ENCODE results near the gene ZNF579. TPM values are rescaled to one million over a fixed set of nuclear protein-coding genes. Genes with fewer than 3 reads are reported as not detected.

Gene ZNF579
- total and polyA plus RNA-seq, 10 of the 15 experiments (the other 5 are each of a cell fraction or from before 2014, with no cell fraction given), result 0.11 to 11.7 (median 1.5) TPM

GRCh38 chr19:55567708-55568328, 12.8 kb downstream of the ZNF579 start:
- Histone ChIP-seq H3K4me2 (ENCODE audit: control insufficient read depth, insufficient read depth) (no peak overlapping the region), H3K79me2 (ENCODE audit: control insufficient read depth, insufficient read depth, low read length) (no peaks in the 10 kb centered on the region), H3K36me3 (ENCODE audit: control insufficient read depth in 2 of 2, insufficient read depth in 2 of 2, low read length in 1 of 2) (no peaks in the 10 kb centered on the region), H3K4me1 (ENCODE audit: control insufficient read depth, insufficient read depth, low read length) (no peaks in the 10 kb centered on the region), H3K9me3 (replicated peaks; ENCODE audit: control insufficient read depth, insufficient read depth, low read length) (no peaks in the 10 kb centered on the region), H3K27me3 (replicated peaks in 1 of 2; ENCODE audit: control insufficient read depth in 2 of 2, insufficient read depth in 2 of 2, low read length in 1 of 2) (no peaks in the 10 kb centered on the region), H3K4me3 (no peak overlapping the region), H2AFZ (ENCODE audit: control insufficient read depth, low read depth, low read length) (no peak overlapping the region), H3K9ac (ENCODE audit: control insufficient read depth, insufficient read depth, low read length) (no peak overlapping the region), H4K20me1 (ENCODE audit: control insufficient read depth, insufficient read depth) (no peaks in the 10 kb centered on the region), H3K27ac (ENCODE audit: control insufficient read depth, insufficient read depth) (no peak overlapping the region)
- no peak for TF ChIP-seq BMI1 (IDR thresholded peaks at IDR 0.05; ENCODE audit: borderline replicate concordance)
- TF ChIP-seq HDAC6 (IDR thresholded peaks at IDR 0.05; ENCODE audit: unreplicated experiment), result no peak
- TF ChIP-seq ZNF592 (IDR thresholded peaks at IDR 0.05), result no peak
- CTCF ChIA-PET, result no interaction called here
- POLR2A ChIA-PET, result no interaction called here
- no peak for FAIRE-seq
- SMC1A ChIA-PET (ENCODE audit: uncharacterized antibody, unreplicated experiment), result no interaction called here
- intact Hi-C loops (cut with micrococcal nuclease; ENCODE audit: unreplicated experiment) (no loop called here), in situ Hi-C loops (cut with MboI) (no loop called here)
- ATAC-seq, result no peak
- no TSS peak for BruUV-seq (replicated peaks)
- RAD21 ChIA-PET (ENCODE audit: unreplicated experiment), result no interaction called here
- DNase-seq (ENCODE audit: low read depth, low spot score), result no peak

DNA sequence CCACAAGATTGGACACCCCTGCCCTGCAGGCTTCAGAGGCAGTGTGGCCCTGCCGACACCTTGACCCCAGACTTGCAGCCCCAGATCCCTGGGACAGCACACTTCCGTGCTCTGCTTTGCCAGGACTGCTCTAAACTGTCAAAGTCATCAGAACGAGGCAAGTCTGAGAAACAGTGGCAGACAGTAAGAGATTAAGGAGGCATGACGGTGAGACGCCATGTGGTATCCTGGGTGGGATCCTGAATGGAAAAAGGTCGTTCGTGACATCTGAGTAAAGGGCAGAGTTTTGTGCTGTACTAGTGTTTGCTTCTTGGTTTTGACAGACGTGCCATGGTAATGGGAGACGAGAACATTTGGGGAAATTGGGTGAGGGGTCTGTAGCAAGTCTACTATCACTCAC, 13.8 kb downstream of the ZNF579 start:
- intact Hi-C loops (cut with micrococcal nuclease; ENCODE audit: unreplicated experiment) (no loop called here), in situ Hi-C loops (cut with MboI) (no loop called here)
- 27% methylated on average over 9 of the region's 9 CpGs for WGBS (ENCODE audit: insufficient coverage, insufficient replicate concordance, low lambda C conversion rate, missing lambda C conversion rate)
- H3K27ac ChIP-seq (ENCODE audit: control insufficient read depth, insufficient read depth), result no peak overlapping the region
- ChIA-PET POLR2A (no interaction called here), CTCF (interaction anchor here (0.6 kb wide), 1 partner anchor 421 kb away, joined by 3 read pairs; no protein-coding TSS in a partner anchor), RAD21 (ENCODE audit: unreplicated experiment) (no interaction called here), SMC1A (ENCODE audit: uncharacterized antibody, unreplicated experiment) (no interaction called here)
- H3K79me2 ChIP-seq (ENCODE audit: control insufficient read depth, insufficient read depth, low read length), result no peaks in the 10 kb centered on the region
- H3K9ac ChIP-seq (ENCODE audit: control insufficient read depth, insufficient read depth, low read length), result no peak overlapping the region
- H3K27me3 ChIP-seq (replicated peaks in 1 of 2; ENCODE audit: control insufficient read depth in 2 of 2, insufficient read depth in 2 of 2, low read length in 1 of 2), result no peaks in the 10 kb centered on the region
- H3K4me2 ChIP-seq (ENCODE audit: control insufficient read depth, insufficient read depth), result no peak overlapping the region
- TF ChIP-seq TCF12 (IDR thresholded peaks at IDR 0.05; ENCODE audit: low read depth, low read length) (no peak), FOS (IDR thresholded peaks at IDR 0.05; ENCODE audit: borderline replicate concordance, extremely low read depth, insufficient read length) (no peak), BHLHE40 (IDR thresholded peaks at IDR 0.05; ENCODE audit: borderline replicate concordance in 1 of 2, low read depth in 2 of 2, low read length in 1 of 2) (no peak), ZNF217 (IDR thresholded peaks at IDR 0.05) (no peak), PML (IDR thresholded peaks at IDR 0.05; ENCODE audit: low read length) (no peak)
- H3K4me1 ChIP-seq (ENCODE audit: control insufficient read depth, insufficient read depth, low read length), result no peaks in the 10 kb centered on the region
- H3K9me3 ChIP-seq (replicated peaks; ENCODE audit: control insufficient read depth, insufficient read depth, low read length), result no peaks in the 10 kb centered on the region
- FAIRE-seq (no peak), ATAC-seq (no peak), DNase-seq (ENCODE audit: low read depth, low spot score) (no peak)
- no peak overlapping the region for H2AFZ ChIP-seq (ENCODE audit: control insufficient read depth, low read depth, low read length)
- no TSS peak for BruUV-seq (replicated peaks)
- no peak overlapping the region for H3K4me3 ChIP-seq
- H3K36me3 ChIP-seq (ENCODE audit: control insufficient read depth in 2 of 2, insufficient read depth in 2 of 2, low read length in 1 of 2), result no peaks in the 10 kb centered on the region
- H4K20me1 ChIP-seq (ENCODE audit: control insufficient read depth, insufficient read depth), result no peaks in the 10 kb centered on the region
